Endodermal cell (in vitro differentiated cells): ENCODE results near the gene ANKFN1. TPM values are rescaled to one million over a fixed set of nuclear protein-coding genes. Genes with fewer than 3 reads are reported as not detected.

Experiments
- DNase-seq: peaks from one replicate; pipeline ENCODE4 v3.0.0-alpha.2; 2017
- H3K27ac ChIP-seq: 2 replicates; pipeline ENCODE4 v1.5.1; 2013; ENCODE audit warnings: mild to moderate bottlenecking, low read depth, low read length, moderate library complexity
- H3K27me3 ChIP-seq: 2 replicates; pipeline ENCODE4 v1.6.1; 2013; ENCODE audit warnings: mild to moderate bottlenecking, low read length, moderate library complexity; ENCODE audit not compliant: insufficient read depth, control insufficient read depth, poor library complexity, severe bottlenecking
- H3K36me3 ChIP-seq: 2 replicates; pipeline ENCODE4 v1.7.0; 2013; ENCODE audit warnings: mild to moderate bottlenecking, low read length, moderate library complexity; ENCODE audit not compliant: control insufficient read depth, insufficient read depth
- H3K4me1 ChIP-seq: one replicate; pipeline ENCODE4 v1.7.0; 2013; ENCODE audit warnings: low read length; ENCODE audit not compliant: control insufficient read depth, insufficient read depth
- H3K4me3 ChIP-seq: 2 replicates; pipeline ENCODE4 v1.5.1; 2013; ENCODE audit warnings: mild to moderate bottlenecking, low read length, moderate library complexity
- H3K9ac ChIP-seq: 2 replicates; pipeline ENCODE4 v1.6.1; 2013; ENCODE audit warnings: mild to moderate bottlenecking, low read length, moderate library complexity; ENCODE audit not compliant: poor library complexity, severe bottlenecking; ENCODE audit errors: extremely low read depth
- H3K9me3 ChIP-seq: 2 replicates; pipeline ENCODE4 v1.6.1; 2013; ENCODE audit warnings: mild to moderate bottlenecking, low read length, moderate library complexity; ENCODE audit not compliant: control insufficient read depth
- H3K27ac Mint-ChIP-seq: 2 replicates; pipeline ENCODE4 v1.8.0; 2020; ENCODE audit warnings: mixed read lengths
- H3K27me3 Mint-ChIP-seq: 2 replicates; pipeline ENCODE4 v1.8.0; 2021; ENCODE audit warnings: mild to moderate bottlenecking, mixed read lengths; ENCODE audit not compliant: insufficient read depth
- H3K36me3 Mint-ChIP-seq: 2 replicates; pipeline ENCODE4 v1.8.0; 2020; ENCODE audit warnings: low read depth, mixed read lengths
- H3K4me1 Mint-ChIP-seq: 2 replicates; pipeline ENCODE4 v1.8.0; 2020; ENCODE audit warnings: mixed read lengths
- H3K4me3 Mint-ChIP-seq: 2 replicates; pipeline ENCODE4 v1.8.0; 2020; ENCODE audit warnings: mild to moderate bottlenecking, moderate library complexity, mixed read lengths
- H3K9me3 Mint-ChIP-seq: 2 replicates; pipeline ENCODE4 v1.8.0; 2020; ENCODE audit warnings: mild to moderate bottlenecking, mixed read lengths
- CTCF ChIP-seq: fragments of 200-600 bp; sonication (generic); conservative IDR thresholded peaks from 2 replicates; pipeline ENCODE4 v1.5.0; 2021; ENCODE audit warnings: antibody characterized with exemption, mild to moderate bottlenecking
- WGBS, 2 experiments: methylation state at CpG; one replicate each; pipeline versions ENCODE4 v1.1.5 to v1.1.7; 2013; ENCODE audit warnings: missing lambda C conversion rate in 2 of 2, mixed read lengths in 1 of 2; ENCODE audit not compliant: insufficient coverage in 1 of 2, insufficient read length in 1 of 2; 5-methylcytosine and 5-hydroxymethylcytosine counted together
- total RNA-seq, 2 donors: library from RNA; stranded (reverse); fragmentation: NEBNext Ultra II Directional in 1 of 2; extraction: Animal tissue kit (Norgen Biotek cat#: 25700) in 1 of 2; gene quantifications; 2 replicates in 1 of 2; 3 replicates in 1 of 2; pipeline ENCODE4 v1.2.1, GENCODE V29; 2021

Gene ANKFN1
- total RNA-seq, 2 donors from 2014 or later: not detected

GRCh38 chr17:56290101-56290801 lies 137.0 kb downstream of the ANKFN1 start:
- WGBS, 2 experiments: 100% methylated on average over 1 of the region's 2 CpGs
- no peak for DNase-seq
- H3K9me3 ChIP-seq: no peaks in the 10 kb centered on the region
- H3K4me1 Mint-ChIP-seq: no peaks in the 10 kb centered on the region
- no peak overlapping the region for H3K27ac ChIP-seq
- no peak overlapping the region for H3K9ac ChIP-seq
- no peaks in the 10 kb centered on the region for H3K4me1 ChIP-seq
- no peak overlapping the region for H3K4me3 Mint-ChIP-seq
- H3K36me3 ChIP-seq: no peaks in the 10 kb centered on the region
- no peak for TF ChIP-seq CTCF
- H3K27me3 ChIP-seq: no peaks in the 10 kb centered on the region
- H3K9me3 Mint-ChIP-seq: no peaks in the 10 kb centered on the region
- no peak overlapping the region for H3K27ac Mint-ChIP-seq
- H3K36me3 Mint-ChIP-seq: no peaks in the 10 kb centered on the region
- no peak overlapping the region for H3K4me3 ChIP-seq
- H3K27me3 Mint-ChIP-seq: no peaks in the 10 kb centered on the region

GRCh38 chr17:56290802-56291118 lies 137.5 kb downstream of the ANKFN1 start:
- Histone ChIP-seq H3K27ac (no peak overlapping the region), H3K9me3 (no peaks in the 10 kb centered on the region), H3K4me1 (no peaks in the 10 kb centered on the region), H3K4me3 (no peak overlapping the region), H3K36me3 (no peaks in the 10 kb centered on the region), H3K9ac (no peak overlapping the region), H3K27me3 (no peaks in the 10 kb centered on the region)
- Mint-ChIP-seq H3K9me3 (no peaks in the 10 kb centered on the region), H3K4me1 (no peaks in the 10 kb centered on the region), H3K27ac (no peak overlapping the region), H3K27me3 (no peaks in the 10 kb centered on the region), H3K4me3 (no peak overlapping the region), H3K36me3 (no peaks in the 10 kb centered on the region)
- no peak for TF ChIP-seq CTCF
- 78% methylated on average over 1 of the region's 1 CpG; no CpG with 5 or more reads in 1 of the 2 experiments for WGBS, 2 experiments
- no peak for DNase-seq

GRCh38 chr17:56291226-56291805 lies 138.0 kb downstream of the ANKFN1 start:
- H3K4me1 ChIP-seq: no peaks in the 10 kb centered on the region
- H3K27ac ChIP-seq: no peak overlapping the region
- no peaks in the 10 kb centered on the region for H3K27me3 ChIP-seq
- Mint-ChIP-seq H3K36me3 (no peaks in the 10 kb centered on the region), H3K27ac (no peak overlapping the region), H3K4me1 (no peaks in the 10 kb centered on the region), H3K9me3 (no peaks in the 10 kb centered on the region), H3K4me3 (no peak overlapping the region), H3K27me3 (no peaks in the 10 kb centered on the region)
- no peaks in the 10 kb centered on the region for H3K9me3 ChIP-seq
- 94% methylated on average over 1 of the region's 1 CpG; no CpG with 5 or more reads in 1 of the 2 experiments for WGBS, 2 experiments
- H3K9ac ChIP-seq: no peak overlapping the region
- DNase-seq: no peak
- no peaks in the 10 kb centered on the region for H3K36me3 ChIP-seq
- TF ChIP-seq CTCF: no peak
- H3K4me3 ChIP-seq: no peak overlapping the region
